Tibial nerve (tissue), 4 donors: Measurements from ENCODE around the gene PTPRD. TPM values are rescaled to one million over a fixed set of nuclear protein-coding genes. Genes with fewer than 3 reads are reported as not detected.

Experiments used
- DNase-seq, 2 donors: peaks; one replicate each; pipeline ENCODE4 v3.0.0-alpha.2; 2019; ENCODE audit warnings: low spot score in 2 of 2
- H3K27ac ChIP-seq, 4 donors: fragments of 200-600 bp; sonication (generic) in 3 of 4; one replicate each; pipeline ENCODE4 v1.5.1; 2017 to 2019; ENCODE audit warnings: mild to moderate bottlenecking in 1 of 4
- H3K27me3 ChIP-seq, 2 donors: fragments of 200-600 bp; sonication (generic) in 1 of 2; one replicate each; pipeline versions ENCODE4 v1.5.1 to v1.6.0; 2017 to 2019
- H3K36me3 ChIP-seq, 3 donors: fragments of 200-600 bp; sonication (generic); one replicate each; pipeline ENCODE4 v1.5.1; 2018 to 2019
- H3K4me1 ChIP-seq, 4 donors: fragments of 200-600 bp; sonication (generic) in 3 of 4; one replicate each; pipeline ENCODE4 v1.5.1; 2017 to 2019
- H3K4me3 ChIP-seq, 4 donors: fragments of 200-600 bp; sonication (generic) in 3 of 4; one replicate each; pipeline ENCODE4 v1.5.1; 2017 to 2019; ENCODE audit warnings: mild to moderate bottlenecking in 1 of 4, moderate library complexity in 1 of 4
- H3K9me3 ChIP-seq, 4 donors: fragments of 200-600 bp; sonication (generic) in 3 of 4; one replicate each; pipeline ENCODE4 v1.5.1; 2017 to 2019
- EP300 ChIP-seq, 2 donors: sonication (generic); formaldehyde crosslinking; IDR thresholded peaks; one replicate each; pipeline ENCODE4 v1.6.1; 2017; ENCODE audit warnings: antibody characterized with exemption in 2 of 2, mild to moderate bottlenecking in 1 of 2
- POLR2A ChIP-seq, 2 donors: fragments of 450-650 bp; IDR thresholded peaks; one replicate each; pipeline ENCODE4 v1.6.1; 2017; ENCODE audit warnings: antibody characterized with exemption in 2 of 2, mild to moderate bottlenecking in 2 of 2, moderate library complexity in 2 of 2
- WGBS, 2 donors: methylation state at CpG; one replicate each; pipeline ENCODE4 v1.1.5; 2018; 5-methylcytosine and 5-hydroxymethylcytosine counted together
- total RNA-seq, 4 donors: library from RNA; depleted of rRNA; stranded (reverse); fragments of >200 nt; gene quantifications; one replicate each; pipeline ENCODE4 v1.1.0, GENCODE V29; 2016
- TF ChIP-seq, protein P1 (sequence below), 5 experiments: fragments of 200-600 bp in 3 of 5; fragments of 450-650 bp in 2 of 5; sonication (generic) in 3 of 5; IDR thresholded peaks; one replicate each; pipeline ENCODE4 v1.5.1; 2016 to 2019; ENCODE audit warnings: antibody characterized with exemption in 5 of 5, mild to moderate bottlenecking in 3 of 5, moderate library complexity in 2 of 5

PTPRD gene
- total RNA-seq, 4 donors from 2014 or later, result 1.7 to 13.2 (median 5.1) TPM

DNA sequence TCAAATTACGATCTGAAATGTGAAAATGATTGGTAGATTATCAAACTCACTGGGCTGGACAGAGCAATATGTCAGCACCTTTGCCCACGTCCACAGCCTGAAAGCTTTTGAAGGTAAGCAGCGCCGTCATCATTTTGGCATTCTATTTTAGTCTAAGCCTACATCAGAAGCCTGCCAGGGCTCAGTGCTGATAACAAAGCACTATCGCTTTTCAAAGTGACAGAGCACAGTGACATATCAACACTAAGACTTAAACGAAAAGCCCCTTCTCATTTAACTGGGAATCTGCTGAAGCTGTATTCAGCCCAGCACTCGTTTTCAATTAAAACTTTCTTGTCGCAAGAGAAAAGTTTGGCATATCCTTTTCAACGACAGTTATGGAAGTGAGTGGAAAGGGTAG is 1076.3 kb downstream of the PTPRD start:
- no peaks in the 10 kb centered on the region for H3K36me3 ChIP-seq
- 73 to 76% methylated on average over 9 of the region's 9 CpGs for WGBS, 2 donors
- H3K9me3 ChIP-seq, result no peaks in the 10 kb centered on the region
- no peak overlapping the region for H3K27ac ChIP-seq
- no peaks in the 10 kb centered on the region for H3K4me1 ChIP-seq
- DNase-seq, result no peak
- TF ChIP-seq, protein P1, sequence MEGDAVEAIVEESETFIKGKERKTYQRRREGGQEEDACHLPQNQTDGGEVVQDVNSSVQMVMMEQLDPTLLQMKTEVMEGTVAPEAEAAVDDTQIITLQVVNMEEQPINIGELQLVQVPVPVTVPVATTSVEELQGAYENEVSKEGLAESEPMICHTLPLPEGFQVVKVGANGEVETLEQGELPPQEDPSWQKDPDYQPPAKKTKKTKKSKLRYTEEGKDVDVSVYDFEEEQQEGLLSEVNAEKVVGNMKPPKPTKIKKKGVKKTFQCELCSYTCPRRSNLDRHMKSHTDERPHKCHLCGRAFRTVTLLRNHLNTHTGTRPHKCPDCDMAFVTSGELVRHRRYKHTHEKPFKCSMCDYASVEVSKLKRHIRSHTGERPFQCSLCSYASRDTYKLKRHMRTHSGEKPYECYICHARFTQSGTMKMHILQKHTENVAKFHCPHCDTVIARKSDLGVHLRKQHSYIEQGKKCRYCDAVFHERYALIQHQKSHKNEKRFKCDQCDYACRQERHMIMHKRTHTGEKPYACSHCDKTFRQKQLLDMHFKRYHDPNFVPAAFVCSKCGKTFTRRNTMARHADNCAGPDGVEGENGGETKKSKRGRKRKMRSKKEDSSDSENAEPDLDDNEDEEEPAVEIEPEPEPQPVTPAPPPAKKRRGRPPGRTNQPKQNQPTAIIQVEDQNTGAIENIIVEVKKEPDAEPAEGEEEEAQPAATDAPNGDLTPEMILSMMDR (IDR thresholded peaks at IDR 0.05), result no peak
- TF ChIP-seq EP300 (IDR thresholded peaks at IDR 0.05) (no peak), POLR2A (IDR thresholded peaks at IDR 0.05) (no peak)
- H3K4me3 ChIP-seq, result no peak overlapping the region
- no peaks in the 10 kb centered on the region for H3K27me3 ChIP-seq

DNA sequence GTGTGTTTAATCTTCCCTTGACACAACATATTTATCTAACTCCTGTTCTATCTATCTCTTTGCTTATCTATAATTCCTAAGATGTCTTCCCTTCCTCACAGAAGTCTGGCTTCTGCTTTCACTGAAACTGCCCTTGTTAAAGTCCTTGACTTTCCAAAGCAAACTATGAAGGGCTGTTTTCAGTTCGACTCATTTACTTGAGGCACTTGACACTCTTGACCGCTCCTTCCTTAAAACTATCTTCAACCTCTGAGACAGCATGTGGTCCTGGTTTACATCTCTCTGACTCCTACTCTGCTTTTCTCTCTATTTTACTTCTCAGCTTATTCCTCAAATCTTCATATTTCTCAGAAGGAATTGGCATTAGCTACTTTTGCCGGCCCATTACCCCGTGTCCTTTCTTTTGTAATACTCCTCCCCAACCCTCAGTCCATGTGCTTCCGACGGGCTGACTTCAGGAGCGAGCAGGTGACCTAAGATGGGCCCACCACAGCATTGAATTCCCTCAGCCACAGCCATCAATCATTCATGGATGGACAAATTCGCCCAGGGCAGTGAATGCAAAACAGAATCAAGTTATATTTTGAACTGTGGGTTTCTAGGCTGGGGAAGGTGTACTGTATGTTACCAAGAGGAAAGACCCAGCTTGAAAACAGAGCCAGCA is 1089.2 kb downstream of the PTPRD start:
- no peak for DNase-seq
- H3K9me3 ChIP-seq, result no peaks in the 10 kb centered on the region
- H3K36me3 ChIP-seq, result no peaks in the 10 kb centered on the region
- H3K27ac ChIP-seq, result no peak overlapping the region
- no peak overlapping the region for H3K4me3 ChIP-seq
- WGBS, 2 donors, result 70 to 80% methylated on average over 8 of the region's 8 CpGs
- no peaks in the 10 kb centered on the region for H3K4me1 ChIP-seq
- TF ChIP-seq POLR2A (IDR thresholded peaks at IDR 0.05), result no peak
- no peak for TF ChIP-seq EP300 (IDR thresholded peaks at IDR 0.05)
- TF ChIP-seq, protein P1 (IDR thresholded peaks at IDR 0.05), result no peak
- H3K27me3 ChIP-seq, result no peaks in the 10 kb centered on the region

- WGBS, 2 donors, result 60 to 71% methylated on average over 1 of the region's 1 CpG
- H3K4me3 ChIP-seq, result no peak overlapping the region
- TF ChIP-seq, protein P1 (IDR thresholded peaks at IDR 0.05), result no peak
- TF ChIP-seq EP300 (IDR thresholded peaks at IDR 0.05) (no peak), POLR2A (IDR thresholded peaks at IDR 0.05) (no peak)
Observed at GRCh38 chr9:9522406-9522805, 1090.4 kb downstream of the PTPRD start.

DNA sequence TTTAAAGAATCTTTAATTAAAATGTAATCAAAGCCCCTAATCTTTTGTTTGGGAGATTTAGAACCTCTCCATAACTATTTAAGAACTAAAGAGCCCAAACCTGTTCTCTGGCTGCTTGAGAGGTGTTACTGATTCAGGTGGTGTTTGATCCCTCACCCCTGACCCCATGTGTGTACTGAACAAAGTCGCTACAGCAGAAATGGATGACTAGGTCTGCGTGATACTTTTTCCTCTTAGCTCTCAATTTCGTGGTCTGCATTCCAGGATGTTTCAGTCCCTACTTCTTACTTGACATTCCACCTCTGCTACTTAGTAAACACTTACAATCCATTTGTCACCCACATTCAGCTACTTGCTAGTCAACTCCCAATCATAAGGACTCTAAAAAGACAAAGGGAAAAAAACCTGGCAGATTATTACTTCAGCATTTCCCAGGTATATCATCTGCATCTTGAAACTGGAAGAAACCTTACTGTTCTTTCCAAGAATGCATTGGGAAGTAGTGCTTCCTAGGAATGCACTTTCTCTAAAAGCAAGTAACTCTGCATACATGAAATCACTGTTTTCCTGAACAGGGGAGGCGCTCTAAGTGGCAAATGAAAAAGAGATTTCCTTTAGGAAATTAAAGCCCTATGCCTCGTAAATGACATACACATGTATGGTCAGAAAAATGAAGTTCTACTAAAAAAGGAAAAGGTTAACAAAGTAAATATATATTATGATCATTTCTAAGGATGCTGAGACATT is 1091.6 kb downstream of the PTPRD start:
- Histone ChIP-seq H3K9me3 (no peaks in the 10 kb centered on the region), H3K4me3 (no peak overlapping the region), H3K27ac (no peak overlapping the region), H3K36me3 (no peaks in the 10 kb centered on the region), H3K4me1 (no peaks in the 10 kb centered on the region), H3K27me3 (no peaks in the 10 kb centered on the region)
- DNase-seq, result no peak
- TF ChIP-seq, protein P1 (IDR thresholded peaks at IDR 0.05), result no peak
- 46 to 50% methylated on average over 5 of the region's 5 CpGs for WGBS, 2 donors

More at GRCh38 chr9:9522406-9522805, 1090.4 kb downstream of the PTPRD start:
- no peaks in the 10 kb centered on the region for H3K4me1 ChIP-seq
- no peak for DNase-seq
- H3K27ac ChIP-seq, result no peak overlapping the region
- no peaks in the 10 kb centered on the region for H3K36me3 ChIP-seq
- no peaks in the 10 kb centered on the region for H3K27me3 ChIP-seq
- no peaks in the 10 kb centered on the region for H3K9me3 ChIP-seq

GRCh38 chr9:9504869-9505268 is 1107.9 kb downstream of the PTPRD start:
- 86 to 89% methylated on average over 1 of the region's 1 CpG for WGBS, 2 donors
- Histone ChIP-seq H3K4me1 (no peaks in the 10 kb centered on the region), H3K36me3 (no peaks in the 10 kb centered on the region), H3K27me3 (no peaks in the 10 kb centered on the region), H3K27ac (no peak overlapping the region), H3K9me3 (no peaks in the 10 kb centered on the region), H3K4me3 (no peak overlapping the region)
- TF ChIP-seq EP300 (IDR thresholded peaks at IDR 0.05) (no peak), POLR2A (IDR thresholded peaks at IDR 0.05) (no peak)
- TF ChIP-seq, protein P1 (IDR thresholded peaks at IDR 0.05), result no peak
- no peak for DNase-seq
